ENCODE data around the gene PARP1.

DNA sequence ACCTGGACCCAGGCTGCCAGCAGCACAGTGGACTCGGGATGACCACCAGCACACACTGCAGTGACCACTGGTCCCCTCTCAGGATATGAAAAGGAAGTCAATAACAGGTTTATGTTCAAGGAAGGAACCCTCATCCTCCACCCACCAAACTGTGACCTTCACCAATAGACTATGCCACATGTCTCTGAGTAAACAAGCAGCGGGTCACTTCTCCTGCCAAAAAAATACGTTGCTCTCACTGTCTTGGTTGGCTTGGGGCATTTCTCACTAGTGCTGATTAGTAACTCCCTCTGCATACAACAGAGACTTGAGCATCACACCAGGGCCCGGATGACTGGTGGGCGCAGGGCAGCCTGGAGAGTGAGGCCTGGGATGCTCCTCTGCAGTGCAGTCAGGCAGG, 25.9 kb downstream of the PARP1 start:
- TF ChIP-seq, protein P1, sequence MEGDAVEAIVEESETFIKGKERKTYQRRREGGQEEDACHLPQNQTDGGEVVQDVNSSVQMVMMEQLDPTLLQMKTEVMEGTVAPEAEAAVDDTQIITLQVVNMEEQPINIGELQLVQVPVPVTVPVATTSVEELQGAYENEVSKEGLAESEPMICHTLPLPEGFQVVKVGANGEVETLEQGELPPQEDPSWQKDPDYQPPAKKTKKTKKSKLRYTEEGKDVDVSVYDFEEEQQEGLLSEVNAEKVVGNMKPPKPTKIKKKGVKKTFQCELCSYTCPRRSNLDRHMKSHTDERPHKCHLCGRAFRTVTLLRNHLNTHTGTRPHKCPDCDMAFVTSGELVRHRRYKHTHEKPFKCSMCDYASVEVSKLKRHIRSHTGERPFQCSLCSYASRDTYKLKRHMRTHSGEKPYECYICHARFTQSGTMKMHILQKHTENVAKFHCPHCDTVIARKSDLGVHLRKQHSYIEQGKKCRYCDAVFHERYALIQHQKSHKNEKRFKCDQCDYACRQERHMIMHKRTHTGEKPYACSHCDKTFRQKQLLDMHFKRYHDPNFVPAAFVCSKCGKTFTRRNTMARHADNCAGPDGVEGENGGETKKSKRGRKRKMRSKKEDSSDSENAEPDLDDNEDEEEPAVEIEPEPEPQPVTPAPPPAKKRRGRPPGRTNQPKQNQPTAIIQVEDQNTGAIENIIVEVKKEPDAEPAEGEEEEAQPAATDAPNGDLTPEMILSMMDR (IDR thresholded peaks at IDR 0.05): no peak
- TF ChIP-seq POLR2AphosphoS5 (IDR thresholded peaks at IDR 0.05): no peak
- no peak for TF ChIP-seq POLR2A (IDR thresholded peaks at IDR 0.05)
